Measurements from ENCODE around the gene MAP7D2.

MAP7D2 gene

GRCh38 chrX:19964017-19964710, 152.5 kb downstream of the MAP7D2 start:
- no peak for DNase-seq

GRCh38 chrX:19960913-19961312, 155.8 kb downstream of the MAP7D2 start:
- DNase-seq: no peak

GRCh38 chrX:19958552-19959486, 157.9 kb downstream of the MAP7D2 start:
- no peak for DNase-seq

GRCh38 chrX:19956923-19957322, 159.8 kb downstream of the MAP7D2 start:
- DNase-seq: no peak

Measured in cerebellar nuclear complex (tissue), 1 donor.